ENCODE data around the gene CNTN5. TPM values are rescaled to one million over a fixed set of nuclear protein-coding genes. Genes with fewer than 3 reads are reported as not detected.

Gene CNTN5
- total RNA-seq, 1 donor from 2014 or later, result 0.24 TPM

GRCh38 chr11:99988471-99988837, 967.7 kb downstream of the CNTN5 start:
- Histone ChIP-seq H3K9me3 (no peaks in the 10 kb centered on the region), H3K27me3 (ENCODE audit: low read depth) (no peaks in the 10 kb centered on the region), H3K4me3 (no peak overlapping the region), H3K27ac (no peak overlapping the region), H3K4me1 (no peaks in the 10 kb centered on the region), H3K36me3 (no peaks in the 10 kb centered on the region)
- DNase-seq (no peak), ATAC-seq (no peak)
- TF ChIP-seq CTCF (IDR thresholded peaks at IDR 0.05), result no peak
- intact Hi-C loops (cut with DNase I), result no loop called here

GRCh38 chr11:100003985-100004384, 983.2 kb downstream of the CNTN5 start:
- no peaks in the 10 kb centered on the region for H3K4me1 ChIP-seq
- H3K36me3 ChIP-seq, result no peaks in the 10 kb centered on the region
- intact Hi-C loops (cut with DNase I), result no loop called here
- no peak overlapping the region for H3K4me3 ChIP-seq
- no peak overlapping the region for H3K27ac ChIP-seq
- ATAC-seq (no peak), DNase-seq (no peak)
- H3K27me3 ChIP-seq (ENCODE audit: low read depth), result no peaks in the 10 kb centered on the region
- no peak for TF ChIP-seq CTCF (IDR thresholded peaks at IDR 0.05)
- no peaks in the 10 kb centered on the region for H3K9me3 ChIP-seq

- Histone ChIP-seq H3K9me3 (no peaks in the 10 kb centered on the region), H3K36me3 (no peaks in the 10 kb centered on the region), H3K27ac (no peak overlapping the region), H3K4me3 (no peak overlapping the region), H3K27me3 (ENCODE audit: low read depth) (no peaks in the 10 kb centered on the region), H3K4me1 (no peaks in the 10 kb centered on the region)
- ATAC-seq, result no peak
- intact Hi-C loops (cut with DNase I), result no loop called here
- no peak for TF ChIP-seq CTCF (IDR thresholded peaks at IDR 0.05)
- no peak for DNase-seq
Measured at GRCh38 chr11:100004541-100004940, 983.8 kb downstream of the CNTN5 start.

GRCh38 chr11:100008417-100008816, 987.7 kb downstream of the CNTN5 start:
- Histone ChIP-seq H3K27ac (no peak overlapping the region), H3K4me3 (no peak overlapping the region), H3K36me3 (no peaks in the 10 kb centered on the region), H3K4me1 (no peaks in the 10 kb centered on the region), H3K9me3 (no peaks in the 10 kb centered on the region), H3K27me3 (ENCODE audit: low read depth) (no peaks in the 10 kb centered on the region)
- intact Hi-C loops (cut with DNase I), result no loop called here
- ATAC-seq (no peak), DNase-seq (no peak)
- no peak for TF ChIP-seq CTCF (IDR thresholded peaks at IDR 0.05)

GRCh38 chr11:100009728-100010127, 989.0 kb downstream of the CNTN5 start:
- no peak overlapping the region for H3K27ac ChIP-seq
- H3K36me3 ChIP-seq, result no peaks in the 10 kb centered on the region
- intact Hi-C loops (cut with DNase I), result no loop called here
- no peak overlapping the region for H3K4me3 ChIP-seq
- DNase-seq (no peak), ATAC-seq (no peak)
- no peak for TF ChIP-seq CTCF (IDR thresholded peaks at IDR 0.05)
- no peaks in the 10 kb centered on the region for H3K4me1 ChIP-seq
- no peaks in the 10 kb centered on the region for H3K9me3 ChIP-seq
- H3K27me3 ChIP-seq (ENCODE audit: low read depth), result no peaks in the 10 kb centered on the region

GRCh38 chr11:100010393-100010792, 989.6 kb downstream of the CNTN5 start:
- Histone ChIP-seq H3K27ac (no peak overlapping the region), H3K4me1 (no peaks in the 10 kb centered on the region), H3K4me3 (no peak overlapping the region), H3K36me3 (no peaks in the 10 kb centered on the region), H3K27me3 (ENCODE audit: low read depth) (no peaks in the 10 kb centered on the region), H3K9me3 (no peaks in the 10 kb centered on the region)
- intact Hi-C loops (cut with DNase I), result no loop called here
- no peak for TF ChIP-seq CTCF (IDR thresholded peaks at IDR 0.05)
- no peak for ATAC-seq
- DNase-seq, result no peak

Measured in lower lobe of right lung (tissue), 2 donors.